Suprapubic skin (tissue), 4 donors: ENCODE data around the gene FBXO48. TPM values are rescaled to one million over a fixed set of nuclear protein-coding genes. Genes with fewer than 3 reads are reported as not detected.

Source experiments
- DNase-seq, 2 donors: peaks; one replicate each; pipeline ENCODE4 v3.0.0-alpha.2; 2019; ENCODE audit warnings: low spot score in 2 of 2
- H3K27ac ChIP-seq: fragments of 200-600 bp; sonication (generic); one replicate; pipeline ENCODE4 v1.5.1; 2019
- H3K27me3 ChIP-seq: fragments of 200-600 bp; sonication (generic); one replicate; pipeline ENCODE4 v1.5.1; 2019
- H3K36me3 ChIP-seq: fragments of 200-600 bp; sonication (generic); one replicate; pipeline ENCODE4 v1.5.1; 2019
- H3K4me1 ChIP-seq: fragments of 200-600 bp; sonication (generic); one replicate; pipeline ENCODE4 v1.5.1; 2019
- H3K4me3 ChIP-seq: fragments of 200-600 bp; sonication (generic); one replicate; pipeline ENCODE4 v1.5.1; 2019; ENCODE audit warnings: mild to moderate bottlenecking
- H3K9me3 ChIP-seq: fragments of 200-600 bp; sonication (generic); one replicate; pipeline ENCODE4 v1.5.1; 2019
- EP300 ChIP-seq: sonication (generic); formaldehyde crosslinking; IDR thresholded peaks from one replicate; pipeline ENCODE4 v1.6.1; 2017; ENCODE audit warnings: antibody characterized with exemption
- POLR2A ChIP-seq, 2 donors: fragments of 450-650 bp; IDR thresholded peaks; one replicate each; pipeline ENCODE4 v1.6.1; 2017; ENCODE audit warnings: antibody characterized with exemption in 2 of 2, mild to moderate bottlenecking in 2 of 2, moderate library complexity in 2 of 2
- POLR2AphosphoS5 ChIP-seq, 3 donors: sonication (generic); formaldehyde crosslinking; IDR thresholded peaks; one replicate each; pipeline ENCODE4 v1.6.1; 2017; ENCODE audit warnings: antibody characterized with exemption in 3 of 3
- WGBS: methylation state at CpG from one replicate; pipeline ENCODE4 v1.1.5; 2018; 5-methylcytosine and 5-hydroxymethylcytosine counted together
- total RNA-seq, 4 donors: library from RNA; depleted of rRNA; stranded (reverse); fragments of >200 nt; gene quantifications; one replicate each; pipeline ENCODE4 v1.1.0, GENCODE V29; 2016
- TF ChIP-seq, protein P1 (sequence below), 2 donors: fragments of 200-600 bp in 1 of 2; fragments of 450-650 bp in 1 of 2; sonication (generic) in 1 of 2; IDR thresholded peaks; one replicate each; pipeline ENCODE4 v1.5.1; 2016 to 2019; ENCODE audit warnings: antibody characterized with exemption in 2 of 2, mild to moderate bottlenecking in 1 of 2, moderate library complexity in 1 of 2

The FBXO48 gene
- total RNA-seq, 4 donors from 2014 or later: 1.1 to 2.7 (median 1.7) TPM

DNA sequence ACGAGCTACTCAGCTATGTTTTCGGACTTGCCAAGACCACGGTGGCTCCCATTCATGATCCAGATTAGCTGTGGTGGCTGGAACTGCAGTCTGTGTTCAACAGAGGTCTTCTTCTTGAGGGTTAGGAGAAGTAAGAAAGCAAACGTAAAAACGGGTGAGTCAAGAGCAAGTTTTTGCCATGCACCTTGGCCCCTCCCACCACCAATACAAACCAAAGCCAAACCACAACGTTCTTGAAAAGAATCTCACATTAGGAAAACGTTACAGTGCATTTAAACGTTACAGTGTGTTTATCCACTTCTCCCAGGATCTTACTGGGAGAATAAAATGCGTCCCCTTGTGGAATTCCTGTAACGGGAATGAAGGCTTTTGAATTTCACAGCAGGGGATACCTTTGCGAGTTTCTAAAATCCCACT, 725 bp downstream of the FBXO48 start:
- Histone ChIP-seq H3K36me3 (no peaks in the 10 kb centered on the region), H3K27me3 (no peaks in the 10 kb centered on the region), H3K4me1 (peaks cover 60% of the 10 kb centered on the region), H3K4me3 (peak overlapping the region; percentile 97), H3K27ac (peak overlapping the region; percentile 92), H3K9me3 (no peaks in the 10 kb centered on the region)
- TF ChIP-seq POLR2A (IDR thresholded peaks at IDR 0.05): no peak
- TF ChIP-seq POLR2AphosphoS5 (IDR thresholded peaks at IDR 0.05): no peak
- TF ChIP-seq, protein P1, sequence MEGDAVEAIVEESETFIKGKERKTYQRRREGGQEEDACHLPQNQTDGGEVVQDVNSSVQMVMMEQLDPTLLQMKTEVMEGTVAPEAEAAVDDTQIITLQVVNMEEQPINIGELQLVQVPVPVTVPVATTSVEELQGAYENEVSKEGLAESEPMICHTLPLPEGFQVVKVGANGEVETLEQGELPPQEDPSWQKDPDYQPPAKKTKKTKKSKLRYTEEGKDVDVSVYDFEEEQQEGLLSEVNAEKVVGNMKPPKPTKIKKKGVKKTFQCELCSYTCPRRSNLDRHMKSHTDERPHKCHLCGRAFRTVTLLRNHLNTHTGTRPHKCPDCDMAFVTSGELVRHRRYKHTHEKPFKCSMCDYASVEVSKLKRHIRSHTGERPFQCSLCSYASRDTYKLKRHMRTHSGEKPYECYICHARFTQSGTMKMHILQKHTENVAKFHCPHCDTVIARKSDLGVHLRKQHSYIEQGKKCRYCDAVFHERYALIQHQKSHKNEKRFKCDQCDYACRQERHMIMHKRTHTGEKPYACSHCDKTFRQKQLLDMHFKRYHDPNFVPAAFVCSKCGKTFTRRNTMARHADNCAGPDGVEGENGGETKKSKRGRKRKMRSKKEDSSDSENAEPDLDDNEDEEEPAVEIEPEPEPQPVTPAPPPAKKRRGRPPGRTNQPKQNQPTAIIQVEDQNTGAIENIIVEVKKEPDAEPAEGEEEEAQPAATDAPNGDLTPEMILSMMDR (IDR thresholded peaks at IDR 0.05): no peak
- TF ChIP-seq EP300: no peak
- no peak for DNase-seq
- 5% methylated on average over 11 of the region's 11 CpGs for WGBS

DNA sequence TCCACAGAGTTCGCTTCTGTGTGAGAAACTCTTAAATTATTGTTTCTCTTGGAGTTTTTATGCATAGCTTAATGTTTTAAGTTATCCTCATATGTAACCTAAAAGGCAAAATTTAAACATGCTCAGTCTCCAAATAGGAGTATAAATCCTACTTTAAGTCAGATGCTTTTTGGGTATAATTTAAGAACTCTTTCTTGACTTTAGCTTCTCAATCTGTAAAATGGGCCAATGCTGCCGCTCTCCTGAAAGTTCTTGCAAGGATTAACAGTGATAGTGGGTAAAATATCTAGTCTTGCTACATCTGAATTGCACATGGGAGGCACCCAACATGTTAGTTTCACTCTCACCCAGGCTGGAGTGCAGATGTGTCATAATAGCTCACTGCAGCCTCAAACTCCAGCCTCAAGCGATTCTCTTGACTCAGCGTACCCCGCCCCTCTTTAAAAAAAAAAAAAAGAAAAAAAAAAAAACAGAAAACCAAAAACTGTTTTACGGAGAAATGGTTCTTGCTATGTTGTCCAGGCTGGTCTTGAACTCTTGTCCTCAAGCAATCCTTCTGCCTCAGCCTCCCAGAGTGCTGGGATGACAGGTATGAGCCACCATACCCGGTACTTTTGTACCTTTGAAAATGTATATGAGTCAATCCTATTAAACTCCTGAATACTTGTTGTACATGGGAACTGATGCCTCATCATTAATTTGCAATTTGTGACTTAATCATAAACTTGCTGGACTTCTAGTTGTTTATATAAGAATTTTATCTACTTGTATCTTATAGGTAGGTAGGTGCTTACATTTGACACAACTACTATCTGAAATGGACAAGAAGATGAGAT, 1.8 kb downstream of the FBXO48 start:
- TF ChIP-seq, protein P1 (IDR thresholded peaks at IDR 0.05): no peak
- TF ChIP-seq POLR2A (IDR thresholded peaks at IDR 0.05) (no peak), EP300 (no peak), POLR2AphosphoS5 (IDR thresholded peaks at IDR 0.05) (no peak)

DNA sequence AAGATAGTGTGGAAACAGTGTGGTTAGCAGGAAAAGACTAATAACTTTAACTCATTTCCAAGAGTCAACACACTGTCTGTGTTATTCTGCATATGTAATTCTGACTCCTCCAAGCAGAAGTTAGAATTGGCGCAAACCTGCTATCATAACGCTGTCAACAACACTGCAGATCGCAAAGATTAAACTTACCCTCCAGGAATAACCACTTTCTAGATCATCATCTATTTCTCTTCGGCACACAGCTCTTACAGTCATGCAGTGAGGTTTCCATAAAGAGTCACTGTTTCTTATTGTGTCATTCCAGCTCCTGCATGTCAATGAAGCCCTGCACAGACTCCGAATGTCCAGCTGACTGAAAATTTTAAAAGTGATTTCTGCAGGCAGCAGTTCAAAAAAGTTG, 2.4 kb downstream of the FBXO48 start:
- no peak overlapping the region for H3K4me3 ChIP-seq
- no peak for DNase-seq
- no peaks in the 10 kb centered on the region for H3K9me3 ChIP-seq
- TF ChIP-seq, protein P1 (IDR thresholded peaks at IDR 0.05): no peak
- TF ChIP-seq EP300 (no peak), POLR2A (IDR thresholded peaks at IDR 0.05) (no peak), POLR2AphosphoS5 (IDR thresholded peaks at IDR 0.05) (no peak)
- H3K27ac ChIP-seq: no peak overlapping the region
- H3K27me3 ChIP-seq: no peaks in the 10 kb centered on the region
- no peaks in the 10 kb centered on the region for H3K36me3 ChIP-seq
- 63% methylated on average over 5 of the region's 5 CpGs for WGBS
- H3K4me1 ChIP-seq: peaks cover 54% of the 10 kb centered on the region

More for the DNA sequence above, 1.8 kb downstream of the FBXO48 start:
- Histone ChIP-seq H3K27me3 (no peaks in the 10 kb centered on the region), H3K9me3 (no peaks in the 10 kb centered on the region), H3K36me3 (no peaks in the 10 kb centered on the region), H3K4me1 (peaks cover 60% of the 10 kb centered on the region), H3K27ac (peak overlapping the region; percentile 92), H3K4me3 (no peak overlapping the region)
- WGBS: 42% methylated on average over 7 of the region's 7 CpGs
- no peak for DNase-seq

DNA sequence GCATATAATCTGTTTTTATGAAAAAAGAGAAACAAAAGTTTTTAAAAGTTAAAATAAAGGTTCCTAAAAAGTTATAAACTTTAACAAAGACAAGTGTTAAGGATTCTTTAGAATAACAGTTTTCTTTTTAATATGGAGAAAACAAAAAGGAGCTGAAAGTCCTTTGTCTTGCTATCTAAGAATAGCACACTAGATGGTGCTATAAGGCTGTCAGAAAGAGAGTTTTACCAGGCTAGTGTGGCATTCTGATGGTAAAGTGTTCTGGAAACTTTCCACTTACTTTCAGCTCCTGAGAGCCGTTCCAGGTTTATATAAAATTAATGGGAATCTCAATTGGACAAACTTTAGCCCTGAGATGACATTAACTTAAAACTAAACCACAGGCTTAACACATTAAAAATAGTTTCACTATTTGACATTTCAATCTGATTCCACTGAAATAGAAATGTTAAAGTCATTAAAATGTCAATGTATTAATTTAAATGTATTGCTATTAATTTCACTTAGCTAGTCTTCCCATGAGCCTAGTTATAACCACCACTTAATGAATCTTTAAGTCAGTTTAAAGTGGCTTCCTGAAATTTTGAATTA, 3.7 kb downstream of the FBXO48 start:
- peaks cover 42% of the 10 kb centered on the region for H3K4me1 ChIP-seq
- no peaks in the 10 kb centered on the region for H3K27me3 ChIP-seq
- no peaks in the 10 kb centered on the region for H3K36me3 ChIP-seq
- H3K27ac ChIP-seq: no peak overlapping the region
- DNase-seq: no peak
- TF ChIP-seq POLR2A (IDR thresholded peaks at IDR 0.05): no peak
- TF ChIP-seq POLR2AphosphoS5 (IDR thresholded peaks at IDR 0.05): no peak
- TF ChIP-seq EP300: no peak
- TF ChIP-seq, protein P1 (IDR thresholded peaks at IDR 0.05): peak; percentile 60 to 83
- no peaks in the 10 kb centered on the region for H3K9me3 ChIP-seq
- H3K4me3 ChIP-seq: no peak overlapping the region
- WGBS: 4% methylated on average over 1 of the region's 1 CpG

DNA sequence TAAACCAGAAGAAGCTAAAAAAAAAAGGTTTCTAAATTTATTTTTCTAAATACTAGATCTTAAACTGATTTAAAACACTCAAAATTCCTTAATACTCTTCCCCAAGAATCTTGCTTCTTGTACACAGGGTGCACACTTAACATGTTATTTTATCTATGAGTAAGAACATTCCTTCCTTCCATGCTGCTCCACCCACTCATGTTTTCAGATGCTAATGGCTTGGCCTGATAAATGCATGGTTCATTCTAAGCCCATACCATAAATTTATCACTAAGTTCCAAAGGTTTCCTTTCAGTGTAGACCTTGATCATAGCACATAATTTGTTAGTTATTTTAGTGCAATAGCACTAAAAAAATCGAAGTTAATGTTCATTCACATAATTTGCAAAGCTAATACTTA, 8.1 kb downstream of the FBXO48 start:
- 56% methylated on average over 1 of the region's 1 CpG for WGBS
- TF ChIP-seq, protein P1 (IDR thresholded peaks at IDR 0.05): no peak
- no peak for TF ChIP-seq POLR2AphosphoS5 (IDR thresholded peaks at IDR 0.05)
- no peak for TF ChIP-seq EP300
- no peak for TF ChIP-seq POLR2A (IDR thresholded peaks at IDR 0.05)
- H3K36me3 ChIP-seq: no peaks in the 10 kb centered on the region
- no peak overlapping the region for H3K27ac ChIP-seq
- no peak for DNase-seq
- H3K9me3 ChIP-seq: no peaks in the 10 kb centered on the region
- H3K27me3 ChIP-seq: no peaks in the 10 kb centered on the region
- no peak overlapping the region for H3K4me3 ChIP-seq
- H3K4me1 ChIP-seq: peaks cover 10% of the 10 kb centered on the region
